MCF 10A (cell line): ENCODE results near the gene VILL. TPM values are rescaled to one million over a fixed set of nuclear protein-coding genes. Genes with fewer than 3 reads are reported as not detected.

ENCODE experiments used
- BruUV-seq: library from RNA; stranded (reverse); fragments of 400-500 nt; replicated peaks from 2 replicates; lab custom pipeline; 2021; lab: Mats Ljungman, UMichigan
- CTCF ChIA-PET: fragments of 300-600 bp; sonication (Branson Sonifier 250); formaldehyde crosslinking; extraction: SDS; loops from one replicate; lab custom pipeline; 2021; ENCODE audit warnings: antibody characterized with exemption, inconsistent platforms; lab: Yijun Ruan, JAX
- POLR2A ChIA-PET: fragments of 300-600, 350-650 bp; sonication (Branson Sonifier 250); formaldehyde crosslinking; extraction: SDS; loops from one replicate; lab custom pipeline; 2020; ENCODE audit warnings: antibody characterized with exemption, inconsistent platforms; lab: Yijun Ruan, JAX
- DNase-seq: peaks from one replicate; pipeline ENCODE4 v3.0.0-alpha.2; 2018; ENCODE audit not compliant: unreplicated experiment
- H3K27ac Mint-ChIP-seq: one replicate; pipeline ENCODE4 v1.8.0; 2022; ENCODE audit warnings: mild to moderate bottlenecking, low read depth, mixed read lengths; ENCODE audit not compliant: unreplicated experiment
- H3K27me3 Mint-ChIP-seq: one replicate; pipeline ENCODE4 v1.8.0; 2022; ENCODE audit warnings: mixed read lengths; ENCODE audit not compliant: insufficient read depth, unreplicated experiment
- H3K36me3 Mint-ChIP-seq: one replicate; pipeline ENCODE4 v1.8.0; 2022; ENCODE audit warnings: mild to moderate bottlenecking, moderate library complexity, mixed read lengths; ENCODE audit not compliant: insufficient read depth, unreplicated experiment
- H3K4me1 Mint-ChIP-seq: one replicate; pipeline ENCODE4 v1.8.0; 2022; ENCODE audit warnings: mixed read lengths; ENCODE audit not compliant: insufficient read depth, unreplicated experiment
- H3K4me3 Mint-ChIP-seq: one replicate; pipeline ENCODE4 v1.8.0; 2022; ENCODE audit warnings: mild to moderate bottlenecking, moderate library complexity, mixed read lengths; ENCODE audit not compliant: unreplicated experiment
- H3K9me3 Mint-ChIP-seq: one replicate; pipeline ENCODE4 v1.8.0; 2022; ENCODE audit warnings: mixed read lengths; ENCODE audit not compliant: unreplicated experiment
- intact Hi-C: fragments of 100-400 bp; cut with micrococcal nuclease; formaldehyde crosslinking; loops from 2 replicates; pipeline ENCODE4 v1.14.1; 2022
- total RNA-seq: library from RNA; stranded (reverse); gene quantifications from 2 replicates; pipeline ENCODE4 v1.2.3, GENCODE V29; 2022
- TF ChIP-seq, protein P1 (sequence below): fragments of 200-600 bp; IDR thresholded peaks from one replicate; pipeline ENCODE4 v1.8.0; 2022; ENCODE audit warnings: antibody characterized with exemption, mild to moderate bottlenecking; ENCODE audit not compliant: unreplicated experiment

VILL gene
- total RNA-seq, 1 experiment from 2014 or later, result not detected

- POLR2A ChIA-PET, result interaction anchor here (0.6 to 1.7 kb wide), 6 partner anchors 10 to 290 kb away, joined by 3 to 7 read pairs (median 4); partner anchors contain the start of gene ACAA1
- Mint-ChIP-seq H3K27ac (peak overlapping the region; percentile 22), H3K4me1 (peaks cover 29% of the 10 kb centered on the region), H3K36me3 (no peaks in the 10 kb centered on the region), H3K9me3 (no peaks in the 10 kb centered on the region), H3K4me3 (no peak overlapping the region), H3K27me3 (no peaks in the 10 kb centered on the region)
- DNase-seq, result peak; percentile 85
- TF ChIP-seq, protein P1, sequence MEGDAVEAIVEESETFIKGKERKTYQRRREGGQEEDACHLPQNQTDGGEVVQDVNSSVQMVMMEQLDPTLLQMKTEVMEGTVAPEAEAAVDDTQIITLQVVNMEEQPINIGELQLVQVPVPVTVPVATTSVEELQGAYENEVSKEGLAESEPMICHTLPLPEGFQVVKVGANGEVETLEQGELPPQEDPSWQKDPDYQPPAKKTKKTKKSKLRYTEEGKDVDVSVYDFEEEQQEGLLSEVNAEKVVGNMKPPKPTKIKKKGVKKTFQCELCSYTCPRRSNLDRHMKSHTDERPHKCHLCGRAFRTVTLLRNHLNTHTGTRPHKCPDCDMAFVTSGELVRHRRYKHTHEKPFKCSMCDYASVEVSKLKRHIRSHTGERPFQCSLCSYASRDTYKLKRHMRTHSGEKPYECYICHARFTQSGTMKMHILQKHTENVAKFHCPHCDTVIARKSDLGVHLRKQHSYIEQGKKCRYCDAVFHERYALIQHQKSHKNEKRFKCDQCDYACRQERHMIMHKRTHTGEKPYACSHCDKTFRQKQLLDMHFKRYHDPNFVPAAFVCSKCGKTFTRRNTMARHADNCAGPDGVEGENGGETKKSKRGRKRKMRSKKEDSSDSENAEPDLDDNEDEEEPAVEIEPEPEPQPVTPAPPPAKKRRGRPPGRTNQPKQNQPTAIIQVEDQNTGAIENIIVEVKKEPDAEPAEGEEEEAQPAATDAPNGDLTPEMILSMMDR, result peak; percentile 82
- intact Hi-C loops, result loop anchor here (2.0 kb wide), 1 partner anchor 22 kb away; no protein-coding TSS in a partner anchor
- CTCF ChIA-PET, result interaction anchor here (0.5 to 3.0 kb wide), 28 partner anchors 8 to 301 kb away, joined by 3 to 45 read pairs (median 4); no protein-coding TSS in a partner anchor
- BruUV-seq, result no TSS peak
Measured at GRCh38 chr3:37996785-37997301, 6.3 kb downstream of the VILL start.

- CTCF ChIA-PET, result interaction anchor here (0.5 to 3.0 kb wide), 27 partner anchors 8 to 301 kb away, joined by 3 to 45 read pairs (median 4); no protein-coding TSS in a partner anchor
- no peak overlapping the region for H3K27ac Mint-ChIP-seq
Measured at GRCh38 chr3:37997342-37997741, 6.8 kb downstream of the VILL start.

DNA sequence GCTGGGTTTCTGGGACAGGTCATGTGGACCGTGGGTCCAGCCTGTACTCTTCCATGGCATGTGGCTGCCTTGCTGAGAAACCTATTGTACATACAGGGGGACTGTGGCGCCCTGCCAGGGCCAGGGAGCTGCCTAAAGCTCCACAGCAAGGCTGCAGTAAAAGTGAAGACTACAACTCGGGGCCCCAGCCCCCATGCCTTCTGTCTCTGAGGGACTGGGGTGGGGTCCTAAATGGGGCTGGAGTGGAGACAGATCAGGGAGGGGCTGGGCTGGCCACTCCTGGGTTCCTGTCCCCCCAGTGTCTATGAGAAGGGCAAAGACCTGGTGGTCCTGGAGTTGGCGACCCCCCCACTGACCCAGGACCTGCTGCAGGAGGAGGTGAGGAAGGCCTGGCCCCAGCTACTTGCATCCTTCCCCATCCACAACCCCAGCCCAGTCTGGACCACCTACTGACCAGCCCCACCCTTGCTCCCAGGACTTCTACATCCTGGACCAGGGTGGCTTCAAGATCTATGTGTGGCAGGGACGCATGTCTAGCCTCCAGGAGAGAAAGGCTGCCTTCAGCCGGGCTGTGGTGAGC lies 7.3 kb downstream of the VILL start:
- intact Hi-C loops, result loop anchor here (2.0 kb wide), 1 partner anchor 23 kb away; no protein-coding TSS in a partner anchor
- POLR2A ChIA-PET, result interaction anchor here (1.2 to 1.7 kb wide), 3 partner anchors 11 to 144 kb away, joined by 3 to 7 read pairs (median 5); partner anchors contain the start of gene ACAA1
- BruUV-seq, result no TSS peak
- Mint-ChIP-seq H3K4me1 (peaks cover 20% of the 10 kb centered on the region), H3K27me3 (no peaks in the 10 kb centered on the region), H3K36me3 (no peaks in the 10 kb centered on the region), H3K27ac (peak overlapping the region; percentile 85), H3K9me3 (no peaks in the 10 kb centered on the region), H3K4me3 (peak overlapping the region; percentile 65)
- DNase-seq, result no peak
- CTCF ChIA-PET, result interaction anchor here (0.5 to 3.0 kb wide), 21 partner anchors 12 to 219 kb away, joined by 3 to 45 read pairs (median 5); no protein-coding TSS in a partner anchor
- TF ChIP-seq, protein P1, result no peak

More at GRCh38 chr3:37997342-37997741, 6.8 kb downstream of the VILL start:
- Mint-ChIP-seq H3K4me1 (peaks cover 25% of the 10 kb centered on the region), H3K36me3 (no peaks in the 10 kb centered on the region), H3K27me3 (no peaks in the 10 kb centered on the region), H3K9me3 (no peaks in the 10 kb centered on the region), H3K4me3 (no peak overlapping the region)
- intact Hi-C loops, result loop anchor here (2.0 kb wide), 1 partner anchor 23 kb away; no protein-coding TSS in a partner anchor
- POLR2A ChIA-PET, result interaction anchor here (1.0 to 1.7 kb wide), 5 partner anchors 11 to 144 kb away, joined by 3 to 7 read pairs (median 5); partner anchors contain the start of gene ACAA1
- DNase-seq, result no peak
- TF ChIP-seq, protein P1, result no peak
- BruUV-seq, result no TSS peak

DNA sequence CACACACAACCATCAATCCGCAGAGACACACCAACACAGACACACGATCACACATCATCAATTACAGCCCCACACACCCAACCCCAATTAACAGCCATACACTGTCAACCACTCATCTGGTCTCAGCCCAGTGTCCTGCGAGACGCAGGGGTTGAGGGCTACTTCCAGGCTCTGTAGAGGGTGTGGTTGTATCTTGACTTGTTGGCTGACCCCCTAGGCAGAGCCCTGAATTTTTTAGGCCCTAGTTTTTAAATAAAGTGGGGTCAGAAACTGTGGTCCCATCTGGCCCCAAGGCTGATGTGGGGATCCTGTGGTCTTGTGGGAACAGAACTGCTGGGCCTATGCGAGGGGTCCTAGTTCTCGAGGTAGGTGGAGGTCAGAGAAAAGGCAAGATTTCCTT lies 9.2 kb downstream of the VILL start:
- no peak for DNase-seq
- CTCF ChIA-PET, result no interaction called here
- TF ChIP-seq, protein P1, result no peak
- Mint-ChIP-seq H3K4me1 (peaks cover 30% of the 10 kb centered on the region), H3K27me3 (no peaks in the 10 kb centered on the region), H3K36me3 (no peaks in the 10 kb centered on the region), H3K9me3 (no peaks in the 10 kb centered on the region), H3K27ac (no peak overlapping the region), H3K4me3 (peak overlapping the region; percentile 65)
- BruUV-seq, result no TSS peak
- intact Hi-C loops, result loop anchor here (5.0 to 10.0 kb wide), 2 partner anchors 345 to 482 kb away; partner anchors contain the start of gene XYLB
- POLR2A ChIA-PET, result no interaction called here
